IPS-18c (cell line): Measurements from ENCODE around the gene BAD.
A peak's percentile ranks its signal among the peaks of the same experiment; 100 is the strongest.

Source experiments
- H3K4me3 ChIP-seq: 2 replicates; pipeline ENCODE4 v1.7.0; 2013; ENCODE audit warnings: low read depth, mild to moderate bottlenecking, low read length, moderate library complexity; ENCODE audit not compliant: insufficient read depth
- H3K9me3 ChIP-seq: one replicate; pipeline ENCODE4 v1.6.1; 2013; ENCODE audit warnings: mild to moderate bottlenecking, low read length, moderate library complexity; ENCODE audit not compliant: control insufficient read depth, insufficient read depth

The BAD gene

GRCh38 chr11:64268025-64268892 lies 16.2 kb downstream of the BAD start:
- no peaks in the 10 kb centered on the region for H3K9me3 ChIP-seq
- H3K4me3 ChIP-seq = peak overlapping the region; percentile 87

- Histone ChIP-seq H3K9me3 (no peaks in the 10 kb centered on the region), H3K4me3 (no peak overlapping the region)
Observed at GRCh38 chr11:64267207-64267945, 17.1 kb downstream of the BAD start.

- H3K9me3 ChIP-seq = no peaks in the 10 kb centered on the region
- no peak overlapping the region for H3K4me3 ChIP-seq
Observed at GRCh38 chr11:64266339-64266738, 18.1 kb downstream of the BAD start.

- H3K9me3 ChIP-seq = no peaks in the 10 kb centered on the region
Observed at GRCh38 chr11:64265176-64266160, 19.0 kb downstream of the BAD start.

GRCh38 chr11:64264371-64264852 lies 20.1 kb downstream of the BAD start:
- H3K9me3 ChIP-seq = no peaks in the 10 kb centered on the region
- H3K4me3 ChIP-seq = no peak overlapping the region

More at GRCh38 chr11:64265176-64266160, 19.0 kb downstream of the BAD start:
- H3K4me3 ChIP-seq = no peak overlapping the region

- no peak overlapping the region for H3K4me3 ChIP-seq
- H3K9me3 ChIP-seq = no peaks in the 10 kb centered on the region
Observed at GRCh38 chr11:64263947-64264317, 20.5 kb downstream of the BAD start.

GRCh38 chr11:64263021-64263946 lies 21.2 kb downstream of the BAD start:
- Histone ChIP-seq H3K9me3 (no peaks in the 10 kb centered on the region), H3K4me3 (no peak overlapping the region)

GRCh38 chr11:64262271-64263002 lies 22.0 kb downstream of the BAD start:
- Histone ChIP-seq H3K9me3 (no peaks in the 10 kb centered on the region), H3K4me3 (no peak overlapping the region)

GRCh38 chr11:64261556-64262080 lies 22.8 kb downstream of the BAD start:
- no peaks in the 10 kb centered on the region for H3K9me3 ChIP-seq
- no peak overlapping the region for H3K4me3 ChIP-seq

GRCh38 chr11:64260147-64260708 lies 24.2 kb downstream of the BAD start:
- H3K9me3 ChIP-seq = no peaks in the 10 kb centered on the region
- H3K4me3 ChIP-seq = no peak overlapping the region

- Histone ChIP-seq H3K9me3 (no peaks in the 10 kb centered on the region), H3K4me3 (no peak overlapping the region)
Observed at GRCh38 chr11:64259533-64260067, 24.9 kb downstream of the BAD start.

GRCh38 chr11:64258946-64259532 lies 25.4 kb downstream of the BAD start:
- no peak overlapping the region for H3K4me3 ChIP-seq
- H3K9me3 ChIP-seq = no peaks in the 10 kb centered on the region

- no peaks in the 10 kb centered on the region for H3K9me3 ChIP-seq
- no peak overlapping the region for H3K4me3 ChIP-seq
Observed at GRCh38 chr11:64258356-64258755, 26.1 kb downstream of the BAD start.

- Histone ChIP-seq H3K9me3 (no peaks in the 10 kb centered on the region), H3K4me3 (no peak overlapping the region)
Observed at GRCh38 chr11:64256300-64256699, 28.2 kb downstream of the BAD start.
